Measurements from ENCODE around the gene PKN2.
"Not testable (repeated sequence)": the region's sequence is repeated elsewhere in the genome, so short reads cannot be mapped to it uniquely, and the experiment has no call there.

The PKN2 gene

GRCh38 chr1:88877911-88878310, 193.8 kb downstream of the PKN2 start:
- DNase-seq (ENCODE audit: low read depth in 2 of 2): no peak

- DNase-seq (ENCODE audit: low read depth in 2 of 2): no peak
These were observed 194.7 kb downstream of the PKN2 start for GRCh38 chr1:88878731-88879130.

GRCh38 chr1:88880717-88881116, 196.6 kb downstream of the PKN2 start:
- DNase-seq (ENCODE audit: low read depth in 2 of 2): not testable (repeated sequence)

GRCh38 chr1:88883156-88883555, 199.1 kb downstream of the PKN2 start:
- DNase-seq (ENCODE audit: low read depth in 2 of 2): no peak

All from stimulated activated CD8-positive, alpha-beta memory T cell treated with anti-CD3 and anti-CD28 coated beads, Interleukin-2, amount 100 ng/mL, for 1 hour (primary cell).